Natural killer cell (primary cell): ENCODE data around the gene HMCN1. TPM values are rescaled to one million over a fixed set of nuclear protein-coding genes. Genes with fewer than 3 reads are reported as not detected.
"Not testable (repeated sequence)": the region's sequence is repeated elsewhere in the genome, so short reads cannot be mapped to it uniquely, and the experiment has no call there.

Experiments
- ATAC-seq, 3 donors: fragments of 150-1000 bp in 2 of 3; fragments of 200-7000 bp in 1 of 3; cut with Tn5 transposase; 1 replicate in 1 of 3; 2 replicates in 2 of 3; pipeline ENCODE4 v1.10.0; 2021; ENCODE audit warnings: mild to moderate bottlenecking in 2 of 3, moderate library complexity in 2 of 3
- DNase-seq, 2 donors: peaks; one replicate each; pipeline versions ENCODE4 v3.0.0 to v3.0.0-alpha.2; 2013 to 2021; ENCODE audit warnings: mixed read lengths in 1 of 2
- H3K27ac ChIP-seq: one replicate; pipeline ENCODE4 v1.5.1; 2013; ENCODE audit warnings: mild to moderate bottlenecking, low read length
- H3K27me3 ChIP-seq: one replicate; pipeline ENCODE4 v1.6.1; 2013; ENCODE audit warnings: low read length; ENCODE audit not compliant: control insufficient read depth, insufficient read depth
- H3K36me3 ChIP-seq: one replicate; pipeline ENCODE4 v1.6.1; 2013; ENCODE audit warnings: low read length; ENCODE audit not compliant: control insufficient read depth, insufficient read depth
- H3K4me1 ChIP-seq: one replicate; pipeline ENCODE4 v1.6.1; 2013; ENCODE audit warnings: low read length; ENCODE audit not compliant: control insufficient read depth, insufficient read depth
- H3K4me3 ChIP-seq: one replicate; pipeline ENCODE4 v1.5.1; 2013; ENCODE audit warnings: low read length
- H3K9me3 ChIP-seq: one replicate; pipeline ENCODE4 v1.6.1; 2013; ENCODE audit warnings: low read length; ENCODE audit not compliant: control insufficient read depth, insufficient read depth
- H3K27ac Mint-ChIP-seq, 2 donors: one replicate each; pipeline ENCODE4 v1.8.0; 2022; ENCODE audit warnings: mild to moderate bottlenecking in 2 of 2, mixed read lengths in 2 of 2, moderate library complexity in 1 of 2
- H3K27me3 Mint-ChIP-seq, 2 donors: one replicate each; pipeline ENCODE4 v1.8.0; 2022; ENCODE audit warnings: low read depth in 2 of 2, mixed read lengths in 2 of 2
- H3K36me3 Mint-ChIP-seq: one replicate; pipeline ENCODE4 v1.8.0; 2022; ENCODE audit warnings: mixed read lengths
- H3K4me1 Mint-ChIP-seq, 2 donors: one replicate each; pipeline ENCODE4 v1.8.0; 2022; ENCODE audit warnings: mixed read lengths in 2 of 2
- H3K4me3 Mint-ChIP-seq: one replicate; pipeline ENCODE4 v1.8.0; 2022; ENCODE audit warnings: mild to moderate bottlenecking, moderate library complexity, mixed read lengths
- H3K9me3 Mint-ChIP-seq, 2 donors: one replicate each; pipeline ENCODE4 v1.8.0; 2022; ENCODE audit warnings: mixed read lengths in 2 of 2
- WGBS: methylation state at CpG from one replicate; pipeline ENCODE4 v1.1.7; 2013; ENCODE audit warnings: missing lambda C conversion rate; ENCODE audit not compliant: insufficient coverage; 5-methylcytosine and 5-hydroxymethylcytosine counted together
- intact Hi-C: fragments of 100-400 bp; cut with micrococcal nuclease; formaldehyde crosslinking; loops from one replicate; pipeline ENCODE4 v1.14.2; 2022
- total RNA-seq, 4 donors: library from RNA; stranded (reverse); fragments of 120-200 nt in 1 of 4; gene quantifications; one replicate each; pipeline versions ENCODE4 v1.2.3 to v1.2.4, GENCODE V29; 2013 to 2022
- TF ChIP-seq, protein P1 (sequence below): fragments of 200-600 bp; IDR thresholded peaks from one replicate; pipeline ENCODE4 v1.8.0; 2022; ENCODE audit warnings: antibody characterized with exemption

HMCN1 gene
- total RNA-seq, 3 donors from 2014 or later (not counting 1 experiment from before 2014, with no cell fraction given), result 0.02 to 0.45 (median 0.39) TPM

DNA sequence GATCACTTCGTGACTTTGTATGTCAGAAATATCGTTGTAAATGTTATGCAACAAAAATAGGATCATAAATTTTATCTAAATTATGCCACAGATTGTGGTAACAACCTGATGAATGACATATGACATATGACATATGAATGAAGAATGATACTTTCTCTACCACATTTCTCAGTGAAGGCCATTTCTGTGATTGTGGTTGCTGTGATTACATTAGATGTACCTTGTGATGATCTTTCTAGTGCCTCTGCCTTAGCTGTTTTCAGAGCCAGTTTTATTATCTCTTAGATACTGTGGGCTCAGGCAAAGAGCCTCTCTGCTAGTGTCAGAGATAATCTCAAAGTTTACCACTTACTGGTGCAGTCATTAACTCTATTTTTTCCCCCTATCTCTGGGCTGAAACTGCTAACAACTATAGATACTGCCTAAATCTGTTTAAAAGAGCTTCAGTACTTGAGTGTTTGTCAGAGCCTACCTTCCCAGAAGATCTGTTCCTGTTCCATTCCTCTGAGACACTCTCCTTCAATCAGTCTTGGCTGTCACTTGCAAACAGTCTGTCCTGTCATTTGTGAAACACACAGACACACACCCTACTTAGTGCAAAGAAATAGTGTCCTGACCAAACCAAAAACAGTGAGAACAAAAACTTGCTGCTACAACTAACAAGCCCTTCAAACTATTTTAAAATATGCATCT, 55.5 kb downstream of the HMCN1 start:
- Histone ChIP-seq H3K4me1 (no peaks in the 10 kb centered on the region), H3K27ac (no peak overlapping the region), H3K9me3 (no peaks in the 10 kb centered on the region), H3K36me3 (no peaks in the 10 kb centered on the region), H3K27me3 (peaks cover 2% of the 10 kb centered on the region), H3K4me3 (no peak overlapping the region)
- peaks cover 7 to 14% of the 10 kb centered on the region in 2 donors for H3K27me3 Mint-ChIP-seq
- no CpG with 5 or more reads among the region's 2 CpGs for WGBS
- no peak overlapping the region for H3K4me3 Mint-ChIP-seq
- H3K4me1 Mint-ChIP-seq, result no peaks in the 10 kb centered on the region
- DNase-seq (no peak), ATAC-seq (no peak)
- intact Hi-C loops, result no loop called here
- H3K9me3 Mint-ChIP-seq, result no peaks in the 10 kb centered on the region
- H3K27ac Mint-ChIP-seq, result no peak overlapping the region
- TF ChIP-seq, protein P1, sequence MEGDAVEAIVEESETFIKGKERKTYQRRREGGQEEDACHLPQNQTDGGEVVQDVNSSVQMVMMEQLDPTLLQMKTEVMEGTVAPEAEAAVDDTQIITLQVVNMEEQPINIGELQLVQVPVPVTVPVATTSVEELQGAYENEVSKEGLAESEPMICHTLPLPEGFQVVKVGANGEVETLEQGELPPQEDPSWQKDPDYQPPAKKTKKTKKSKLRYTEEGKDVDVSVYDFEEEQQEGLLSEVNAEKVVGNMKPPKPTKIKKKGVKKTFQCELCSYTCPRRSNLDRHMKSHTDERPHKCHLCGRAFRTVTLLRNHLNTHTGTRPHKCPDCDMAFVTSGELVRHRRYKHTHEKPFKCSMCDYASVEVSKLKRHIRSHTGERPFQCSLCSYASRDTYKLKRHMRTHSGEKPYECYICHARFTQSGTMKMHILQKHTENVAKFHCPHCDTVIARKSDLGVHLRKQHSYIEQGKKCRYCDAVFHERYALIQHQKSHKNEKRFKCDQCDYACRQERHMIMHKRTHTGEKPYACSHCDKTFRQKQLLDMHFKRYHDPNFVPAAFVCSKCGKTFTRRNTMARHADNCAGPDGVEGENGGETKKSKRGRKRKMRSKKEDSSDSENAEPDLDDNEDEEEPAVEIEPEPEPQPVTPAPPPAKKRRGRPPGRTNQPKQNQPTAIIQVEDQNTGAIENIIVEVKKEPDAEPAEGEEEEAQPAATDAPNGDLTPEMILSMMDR, result no peak
- H3K36me3 Mint-ChIP-seq, result no peaks in the 10 kb centered on the region

DNA sequence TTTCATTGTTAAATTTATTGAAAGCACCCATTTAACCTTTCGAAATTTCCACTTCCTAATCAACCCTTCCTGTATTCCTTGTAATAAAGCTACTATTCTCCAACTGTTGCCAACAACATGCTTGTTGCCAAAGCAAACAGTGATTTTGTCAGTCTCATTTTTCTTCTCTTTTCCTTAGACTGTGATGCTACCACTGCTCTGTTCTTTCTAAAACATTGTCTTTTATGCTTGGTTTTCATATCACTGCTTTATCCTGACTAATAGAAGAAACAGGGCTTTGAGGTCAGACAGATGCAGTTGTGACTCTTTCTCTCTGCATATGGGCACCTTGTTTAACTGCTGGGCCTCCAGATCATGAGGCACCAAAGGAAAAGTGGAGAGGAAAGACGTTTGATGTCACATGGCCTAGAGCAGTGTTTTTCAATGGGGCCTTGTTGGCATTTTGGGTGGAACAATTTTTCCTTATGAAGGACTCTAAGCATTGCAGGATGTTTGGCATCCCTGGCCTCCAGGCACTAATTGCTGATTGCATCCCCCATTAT, 56.1 kb downstream of the HMCN1 start:
- no peak for DNase-seq
- no peak for ATAC-seq
- 45% methylated on average over 2 of the region's 2 CpGs for WGBS
- Mint-ChIP-seq H3K9me3 (no peaks in the 10 kb centered on the region), H3K36me3 (no peaks in the 10 kb centered on the region), H3K27ac (no peak overlapping the region), H3K27me3 (peaks cover 5 to 11% of the 10 kb centered on the region in 2 donors), H3K4me3 (no peak overlapping the region), H3K4me1 (no peaks in the 10 kb centered on the region)
- intact Hi-C loops, result no loop called here
- Histone ChIP-seq H3K4me1 (no peaks in the 10 kb centered on the region), H3K27ac (no peak overlapping the region), H3K4me3 (no peak overlapping the region), H3K27me3 (peaks cover 2% of the 10 kb centered on the region), H3K9me3 (no peaks in the 10 kb centered on the region), H3K36me3 (no peaks in the 10 kb centered on the region)
- TF ChIP-seq, protein P1, result no peak

DNA sequence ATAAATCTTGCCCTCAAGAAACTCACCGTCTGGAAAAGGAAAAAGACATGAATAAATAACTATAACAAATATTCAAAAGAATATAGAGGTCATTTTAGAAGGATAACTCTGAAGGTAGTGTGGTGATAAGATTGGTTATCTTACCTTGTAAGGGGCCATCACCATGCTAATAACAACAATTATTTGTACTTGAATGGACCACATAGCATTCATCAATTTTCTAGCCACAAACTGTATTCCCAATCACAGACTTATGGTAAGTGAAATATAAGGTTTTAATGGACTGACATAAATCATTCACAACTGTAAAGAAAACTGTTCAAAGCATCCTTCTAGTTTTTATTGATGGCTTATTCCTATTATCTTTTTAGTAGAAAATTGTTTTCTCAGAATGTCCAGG, 57.8 kb downstream of the HMCN1 start:
- no peak overlapping the region for H3K4me3 ChIP-seq
- no CpG with 5 or more reads among the region's 1 CpG for WGBS
- peaks cover 0 to 3% of the 10 kb centered on the region in 2 donors for H3K27me3 Mint-ChIP-seq

DNA sequence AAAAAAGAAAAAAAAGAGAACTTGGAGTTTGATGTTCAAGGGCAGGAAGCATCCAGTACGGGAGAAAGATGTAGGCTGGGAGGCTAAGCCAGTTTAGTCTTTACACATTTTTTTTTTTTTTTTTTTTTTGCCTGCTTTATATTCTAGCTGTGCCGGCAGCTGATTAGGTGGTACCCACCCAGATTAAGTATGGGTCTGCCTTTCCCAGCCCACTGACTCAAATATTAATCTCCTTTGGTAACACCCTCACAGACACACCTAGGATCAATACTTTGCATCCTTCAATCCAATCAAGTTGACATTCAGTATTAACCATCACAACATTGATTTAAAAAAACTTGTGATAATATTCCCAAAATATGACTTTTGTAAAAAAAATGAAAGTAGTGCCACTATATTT, 60.3 kb downstream of the HMCN1 start:
- H3K36me3 Mint-ChIP-seq, DNase-seq, H3K4me1 ChIP-seq, H3K9me3 Mint-ChIP-seq, H3K4me3 ChIP-seq, H3K4me1 Mint-ChIP-seq, H3K27me3 Mint-ChIP-seq, H3K36me3 ChIP-seq, H3K9me3 ChIP-seq, ATAC-seq, H3K27ac ChIP-seq, intact Hi-C loops, H3K4me3 Mint-ChIP-seq, H3K27ac Mint-ChIP-seq, H3K27me3 ChIP-seq: not testable (repeated sequence)
- WGBS, result 78% methylated on average over 2 of the region's 2 CpGs

More for the DNA sequence above, 57.8 kb downstream of the HMCN1 start:
- no peaks in the 10 kb centered on the region for H3K36me3 Mint-ChIP-seq
- DNase-seq (no peak), ATAC-seq (no peak)
- H3K9me3 Mint-ChIP-seq, result peaks cover 0 to 2% of the 10 kb centered on the region in 2 donors
- H3K36me3 ChIP-seq, result no peaks in the 10 kb centered on the region
- peaks cover 2% of the 10 kb centered on the region for H3K27me3 ChIP-seq
- H3K27ac ChIP-seq, result no peak overlapping the region
- no peaks in the 10 kb centered on the region for H3K9me3 ChIP-seq
- H3K4me3 Mint-ChIP-seq, result no peak overlapping the region
- no peaks in the 10 kb centered on the region for H3K4me1 Mint-ChIP-seq
- TF ChIP-seq, protein P1, result no peak
- no peaks in the 10 kb centered on the region for H3K4me1 ChIP-seq
- no peak overlapping the region for H3K27ac Mint-ChIP-seq
- intact Hi-C loops, result no loop called here
